Activated effector memory CD4-positive, alpha-beta T cell treated with anti-CD3 and anti-CD28 coated beads, Interleukin-2, amount 50 U/mL, for 16 hours (primary cell): ENCODE results near the gene SLC17A3.

ENCODE experiments used
- DNase-seq: peaks from one replicate; pipeline ENCODE4 v3.0.0-alpha.2; 2020

Gene SLC17A3

GRCh38 chr6:25874118-25874517, at the start of gene SLC17A3:
Gene SLC17A3 (minus strand): TSS chr6:25874243. CDS start chr6:25868387, 5,856 bp downstream.
- DNase-seq: no peak

- DNase-seq: no peak
These were observed 48.3 kb upstream of the SLC17A3 start for GRCh38 chr6:25922301-25922700.

GRCh38 chr6:25921525-25922203, 47.6 kb upstream of the SLC17A3 start:
- DNase-seq: no peak

- DNase-seq: no peak
These were observed 45.6 kb upstream of the SLC17A3 start for GRCh38 chr6:25919657-25920056.

- peak; percentile 63 for DNase-seq
These were observed 44.1 kb upstream of the SLC17A3 start for GRCh38 chr6:25918083-25918683.

- no peak for DNase-seq
These were observed 42.9 kb upstream of the SLC17A3 start for GRCh38 chr6:25916789-25917490.

- no peak for DNase-seq
These were observed 42.3 kb upstream of the SLC17A3 start for GRCh38 chr6:25916330-25916729.

- DNase-seq: no peak
These were observed 39.7 kb upstream of the SLC17A3 start for GRCh38 chr6:25913741-25914140.

- no peak for DNase-seq
These were observed 37.3 kb upstream of the SLC17A3 start for GRCh38 chr6:25911351-25911750.

- no peak for DNase-seq
These were observed 33.5 kb upstream of the SLC17A3 start for GRCh38 chr6:25907475-25908014.

GRCh38 chr6:25903467-25904099, 29.5 kb upstream of the SLC17A3 start:
- no peak for DNase-seq

GRCh38 chr6:25902071-25902470, 28.0 kb upstream of the SLC17A3 start:
- DNase-seq: no peak

- DNase-seq: no peak
These were observed 26.8 kb upstream of the SLC17A3 start for GRCh38 chr6:25900843-25901242.

- DNase-seq: no peak
These were observed 25.8 kb upstream of the SLC17A3 start for GRCh38 chr6:25899580-25900408.

- no peak for DNase-seq
These were observed 25.1 kb upstream of the SLC17A3 start for GRCh38 chr6:25899123-25899522.

GRCh38 chr6:25898289-25898977, 24.4 kb upstream of the SLC17A3 start:
- DNase-seq: no peak

GRCh38 chr6:25896252-25896651, 22.2 kb upstream of the SLC17A3 start:
- DNase-seq: no peak

GRCh38 chr6:25895771-25896170, 21.7 kb upstream of the SLC17A3 start:
- DNase-seq: no peak

GRCh38 chr6:25893778-25894177, 19.7 kb upstream of the SLC17A3 start:
- DNase-seq: no peak

GRCh38 chr6:25892877-25893276, 18.8 kb upstream of the SLC17A3 start:
- no peak for DNase-seq
